GM12892 (cell line): ENCODE measurements around the gene VWF.

ENCODE experiments used
- POLR2A ChIP-seq: IDR thresholded peaks from 2 replicates; pipeline ENCODE4 v1.6.1; 2011; ENCODE audit warnings: low read depth, low read length, control low read depth
- POLR2AphosphoS5 ChIP-seq: IDR thresholded peaks from 2 replicates; pipeline ENCODE4 v1.6.1; 2011; ENCODE audit warnings: low read depth, low read length, control low read depth

- TF ChIP-seq POLR2AphosphoS5 (no peak), POLR2A (no peak)
Observed at GRCh38 chr12:6106218-6106617, 18.3 kb downstream of the VWF start.
